Activated CD8-positive, alpha-beta T cell treated with anti-CD3 and anti-CD28 coated beads for 36 hours (primary cell): ENCODE measurements around the gene BSCL2. TPM values are rescaled to one million over a fixed set of nuclear protein-coding genes. Genes with fewer than 3 reads are reported as not detected.

Source experiments
- ATAC-seq: fragments of 200-7000 bp; cut with Tn5 transposase; one replicate; pipeline ENCODE4 v1.10.0; 2021; ENCODE audit warnings: mild to moderate bottlenecking, moderate library complexity
- CTCF ChIA-PET: fragments of 350-600 bp; sonication (Branson Sonifier 250); formaldehyde crosslinking; loops from one replicate; lab custom pipeline; 2021; ENCODE audit warnings: antibody characterized with exemption; lab: Charles Lee
- POLR2A ChIA-PET: fragments of 350-600 bp; sonication (Branson Sonifier 250); formaldehyde crosslinking; loops from one replicate; lab custom pipeline; 2021; ENCODE audit warnings: antibody characterized with exemption; lab: Charles Lee
- DNase-seq: peaks from one replicate; pipeline ENCODE4 v3.0.0-alpha.2; 2020
- H3K27ac Mint-ChIP-seq: one replicate; pipeline ENCODE4 v1.8.0; 2021; ENCODE audit warnings: mild to moderate bottlenecking, mixed read lengths
- H3K27me3 Mint-ChIP-seq: one replicate; pipeline ENCODE4 v1.8.0; 2021; ENCODE audit warnings: mixed read lengths
- H3K36me3 Mint-ChIP-seq: one replicate; pipeline ENCODE4 v1.8.0; 2021; ENCODE audit warnings: low read depth, mixed read lengths
- H3K4me1 Mint-ChIP-seq: one replicate; pipeline ENCODE4 v1.8.0; 2021; ENCODE audit warnings: low read depth, mixed read lengths
- H3K4me3 Mint-ChIP-seq: one replicate; pipeline ENCODE4 v1.8.0; 2021; ENCODE audit warnings: mild to moderate bottlenecking, moderate library complexity, mixed read lengths
- H3K9me3 Mint-ChIP-seq: one replicate; pipeline ENCODE4 v1.8.0; 2021; ENCODE audit warnings: mixed read lengths
- intact Hi-C: fragments of 100-400 bp; cut with micrococcal nuclease; formaldehyde crosslinking; loops from one replicate; pipeline ENCODE4 v1.10.0; 2022
- total RNA-seq, 2 experiments: library from RNA; stranded (reverse); gene quantifications; one replicate each; pipeline ENCODE4 v1.2.3, GENCODE V29; 2021
- TF ChIP-seq, protein P1 (sequence below): fragments of 200-600 bp; IDR thresholded peaks from one replicate; pipeline ENCODE4 v1.8.0; 2022; ENCODE audit warnings: antibody characterized with exemption, mild to moderate bottlenecking

The BSCL2 gene
- total RNA-seq, 2 experiments from 2014 or later = 22.1 to 24.1 TPM

DNA sequence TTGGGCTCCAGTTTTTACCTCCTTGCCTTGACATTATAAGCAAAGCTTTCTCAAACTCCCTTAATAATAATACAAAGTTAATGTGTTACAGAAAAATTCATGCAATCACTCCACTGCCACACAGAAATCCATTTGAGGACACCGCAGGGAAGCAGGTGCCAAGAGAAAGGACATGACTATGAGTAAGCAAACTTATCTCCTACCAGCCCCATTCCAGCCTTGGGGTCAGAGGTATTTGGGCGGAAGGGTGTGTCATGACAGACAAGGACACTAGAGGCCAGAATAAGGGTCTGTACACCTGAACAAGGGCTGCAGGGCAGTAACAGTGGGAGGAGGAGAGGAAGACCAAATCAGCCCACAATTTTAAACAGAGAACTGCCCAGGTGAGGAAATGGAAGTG, 6.1 kb upstream of the BSCL2 start:
- ChIA-PET CTCF (interaction anchor here (0.5 to 1.2 kb wide), 2 partner anchors 16 to 19 kb away, joined by 3 read pairs; no protein-coding TSS in a partner anchor), POLR2A (interaction anchor here (0.5 to 3.5 kb wide), 5 partner anchors 11 to 122 kb away, joined by 3 to 20 read pairs (median 5); partner anchors contain the start of genes C11orf98, CSKMT, HNRNPUL2 and TUT1)
- Mint-ChIP-seq H3K36me3 (peaks cover 72% of the 10 kb centered on the region), H3K27me3 (no peaks in the 10 kb centered on the region), H3K27ac (peak overlapping the region; percentile 91), H3K4me1 (peaks cover 60% of the 10 kb centered on the region), H3K4me3 (peak overlapping the region; percentile 25), H3K9me3 (no peaks in the 10 kb centered on the region)
- no peak for DNase-seq
- no peak for ATAC-seq
- TF ChIP-seq, protein P1, sequence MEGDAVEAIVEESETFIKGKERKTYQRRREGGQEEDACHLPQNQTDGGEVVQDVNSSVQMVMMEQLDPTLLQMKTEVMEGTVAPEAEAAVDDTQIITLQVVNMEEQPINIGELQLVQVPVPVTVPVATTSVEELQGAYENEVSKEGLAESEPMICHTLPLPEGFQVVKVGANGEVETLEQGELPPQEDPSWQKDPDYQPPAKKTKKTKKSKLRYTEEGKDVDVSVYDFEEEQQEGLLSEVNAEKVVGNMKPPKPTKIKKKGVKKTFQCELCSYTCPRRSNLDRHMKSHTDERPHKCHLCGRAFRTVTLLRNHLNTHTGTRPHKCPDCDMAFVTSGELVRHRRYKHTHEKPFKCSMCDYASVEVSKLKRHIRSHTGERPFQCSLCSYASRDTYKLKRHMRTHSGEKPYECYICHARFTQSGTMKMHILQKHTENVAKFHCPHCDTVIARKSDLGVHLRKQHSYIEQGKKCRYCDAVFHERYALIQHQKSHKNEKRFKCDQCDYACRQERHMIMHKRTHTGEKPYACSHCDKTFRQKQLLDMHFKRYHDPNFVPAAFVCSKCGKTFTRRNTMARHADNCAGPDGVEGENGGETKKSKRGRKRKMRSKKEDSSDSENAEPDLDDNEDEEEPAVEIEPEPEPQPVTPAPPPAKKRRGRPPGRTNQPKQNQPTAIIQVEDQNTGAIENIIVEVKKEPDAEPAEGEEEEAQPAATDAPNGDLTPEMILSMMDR = no peak
- intact Hi-C loops = no loop called here

DNA sequence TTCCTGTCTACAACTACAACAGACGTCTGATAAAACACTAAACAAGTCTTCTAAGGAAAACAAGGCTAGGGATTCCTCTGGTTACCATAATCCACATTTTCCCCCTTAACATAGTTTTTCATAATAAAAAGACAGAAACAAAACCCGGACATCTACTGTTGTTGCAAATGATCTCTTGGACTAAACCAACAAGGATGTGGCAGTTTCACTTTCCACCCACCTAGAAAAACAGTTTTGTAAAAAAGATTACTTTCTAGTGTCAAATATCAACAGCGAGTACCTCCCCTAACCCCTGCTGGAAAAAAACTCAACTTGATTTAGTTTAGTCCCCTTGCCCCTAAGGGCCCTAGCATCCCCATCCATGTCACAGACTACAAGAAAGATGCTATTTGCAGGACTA, 5.6 kb upstream of the BSCL2 start:
- H3K4me3 Mint-ChIP-seq = peak overlapping the region; percentile 6
- CTCF ChIA-PET = no interaction called here
- peaks cover 71% of the 10 kb centered on the region for H3K36me3 Mint-ChIP-seq
- H3K9me3 Mint-ChIP-seq = no peaks in the 10 kb centered on the region
- H3K27ac Mint-ChIP-seq = peak overlapping the region; percentile 91
- no peak for DNase-seq
- TF ChIP-seq, protein P1 = no peak
- ATAC-seq = no peak
- peaks cover 60% of the 10 kb centered on the region for H3K4me1 Mint-ChIP-seq
- intact Hi-C loops = no loop called here
- POLR2A ChIA-PET = interaction anchor here (0.5 to 3.5 kb wide), 9 partner anchors 12 to 1123 kb away, joined by 3 to 20 read pairs (median 5); partner anchors contain the start of genes C11orf98, CSKMT, HNRNPUL2 and TUT1
- no peaks in the 10 kb centered on the region for H3K27me3 Mint-ChIP-seq

DNA sequence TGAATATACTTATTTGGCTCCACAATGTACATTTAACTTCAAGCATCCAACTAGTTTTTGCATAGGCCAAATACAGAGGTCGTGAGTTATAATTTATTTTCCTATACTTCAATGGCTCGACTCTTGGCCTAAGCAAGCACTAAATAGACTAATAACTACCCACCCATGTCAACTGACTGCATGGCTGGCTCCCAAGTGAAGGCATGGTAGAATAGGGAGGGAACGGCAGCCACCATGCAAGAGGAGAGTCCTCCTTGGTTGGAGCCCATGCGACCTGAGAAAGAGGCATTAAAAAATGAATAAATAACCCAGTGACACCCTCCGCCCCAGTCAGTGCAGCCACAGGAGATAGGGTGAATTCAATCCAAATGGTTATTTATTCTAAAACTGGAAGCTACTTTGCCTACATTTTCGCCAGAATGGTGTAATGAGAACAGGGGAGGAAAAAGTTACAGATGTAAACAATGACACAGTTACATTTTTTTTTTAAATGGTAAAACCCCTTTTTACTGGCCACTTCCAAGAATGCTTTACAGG, 5.1 kb upstream of the BSCL2 start:
- peaks cover 64% of the 10 kb centered on the region for H3K4me1 Mint-ChIP-seq
- no peaks in the 10 kb centered on the region for H3K9me3 Mint-ChIP-seq
- TF ChIP-seq, protein P1 = no peak
- ChIA-PET CTCF (no interaction called here), POLR2A (interaction anchor here (0.6 to 5.0 kb wide), 11 partner anchors 12 to 1122 kb away, joined by 3 to 34 read pairs (median 5); partner anchors contain the start of genes C11orf98, CSKMT, HNRNPUL2 and LBHD1)
- DNase-seq (no peak), ATAC-seq (no peak)
- H3K4me3 Mint-ChIP-seq = no peak overlapping the region
- H3K27me3 Mint-ChIP-seq = no peaks in the 10 kb centered on the region
- H3K36me3 Mint-ChIP-seq = peaks cover 69% of the 10 kb centered on the region
- peak overlapping the region; percentile 91 for H3K27ac Mint-ChIP-seq
- intact Hi-C loops = no loop called here

DNA sequence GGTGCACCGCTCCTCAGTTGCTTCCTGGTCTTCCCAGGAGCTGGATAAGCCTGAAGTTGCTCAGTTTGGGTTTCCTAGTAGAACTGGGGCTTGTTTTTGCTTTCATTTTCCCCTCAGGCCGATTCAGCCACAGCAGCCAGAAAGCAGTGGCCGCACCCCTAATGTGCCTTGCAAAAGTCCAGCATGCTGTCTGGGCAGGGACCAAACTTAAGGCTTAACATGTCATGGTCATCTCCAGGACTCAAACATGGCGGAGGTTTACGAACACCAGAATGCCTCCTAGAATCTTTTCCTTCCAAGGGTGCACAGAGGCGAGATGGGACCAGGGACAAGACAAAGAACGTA, 2.7 kb upstream of the BSCL2 start:
- Mint-ChIP-seq H3K9me3 (no peaks in the 10 kb centered on the region), H3K4me1 (peaks cover 71% of the 10 kb centered on the region), H3K36me3 (peaks cover 57% of the 10 kb centered on the region), H3K27ac (peak overlapping the region; percentile 99), H3K27me3 (no peaks in the 10 kb centered on the region), H3K4me3 (peak overlapping the region; percentile 91)
- ATAC-seq = no peak
- ChIA-PET POLR2A (interaction anchor here (1.0 to 6.3 kb wide), 18 partner anchors 13 to 174 kb away, joined by 3 to 41 read pairs (median 8); partner anchors contain the start of genes C11orf98, CSKMT, GANAB and HNRNPUL2), CTCF (interaction anchor here (1.0 to 2.5 kb wide), 4 partner anchors 9 to 77 kb away, joined by 3 to 13 read pairs (median 6); partner anchors contain the start of genes HNRNPUL2 and TMEM179B)
- TF ChIP-seq, protein P1 = no peak
- intact Hi-C loops = no loop called here
- DNase-seq = peak; percentile 34
